Measurements from ENCODE around the gene FOXJ2. TPM values are rescaled to one million over a fixed set of nuclear protein-coding genes. Genes with fewer than 3 reads are reported as not detected.

Gene FOXJ2
- total RNA-seq, 4 donors from 2014 or later: 7.4 to 37.7 (median 10.8) TPM

DNA sequence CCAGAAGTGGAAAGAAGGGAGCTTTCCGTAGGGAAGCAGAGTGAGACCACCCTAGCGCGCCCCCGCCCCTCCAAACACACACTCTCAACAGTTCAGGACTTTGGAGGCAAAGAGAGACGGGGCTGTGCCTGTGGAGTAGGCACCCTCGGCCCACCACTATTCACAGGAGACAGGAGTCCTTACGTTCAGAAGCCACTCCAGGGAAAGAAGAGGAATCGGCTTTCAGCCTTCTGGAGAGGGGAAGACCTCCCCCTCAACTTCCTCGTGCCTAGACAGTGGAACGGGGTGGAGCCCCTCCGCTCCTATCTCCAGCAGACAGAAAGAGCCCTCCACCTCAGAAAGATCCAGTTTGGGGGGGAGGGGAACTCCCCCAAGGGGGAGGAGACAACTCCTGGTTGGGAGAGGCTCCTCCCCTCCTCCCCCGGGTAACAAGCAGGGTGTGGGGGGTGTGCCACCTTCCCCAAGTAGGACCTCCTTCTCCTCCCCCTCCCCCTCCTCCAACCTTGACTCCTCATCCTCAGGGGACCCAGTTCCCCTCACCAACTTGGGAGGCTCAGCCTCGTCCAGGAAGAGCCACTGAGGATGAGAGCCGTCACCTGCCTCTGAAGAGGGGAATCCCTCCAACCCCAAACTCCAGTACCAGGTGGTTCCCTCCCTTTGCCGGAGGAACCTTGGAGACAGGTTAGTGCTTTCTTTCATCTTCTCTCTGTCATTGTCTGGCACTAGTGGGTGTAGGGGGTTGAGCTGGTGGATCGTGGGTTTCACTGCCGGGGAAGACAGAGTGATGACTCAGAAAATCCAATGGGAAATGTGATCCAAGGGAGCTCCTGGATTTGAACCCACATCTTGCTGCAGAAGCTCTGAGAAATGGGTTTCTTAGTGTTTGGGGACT is 883 bp downstream of the FOXJ2 start:
- intact Hi-C loops (cut with DNase I; ENCODE audit: low total_unique reads): no loop called here
- H3K4me1 ChIP-seq: peaks cover 0 to 3% of the 10 kb centered on the region in 2 donors

DNA sequence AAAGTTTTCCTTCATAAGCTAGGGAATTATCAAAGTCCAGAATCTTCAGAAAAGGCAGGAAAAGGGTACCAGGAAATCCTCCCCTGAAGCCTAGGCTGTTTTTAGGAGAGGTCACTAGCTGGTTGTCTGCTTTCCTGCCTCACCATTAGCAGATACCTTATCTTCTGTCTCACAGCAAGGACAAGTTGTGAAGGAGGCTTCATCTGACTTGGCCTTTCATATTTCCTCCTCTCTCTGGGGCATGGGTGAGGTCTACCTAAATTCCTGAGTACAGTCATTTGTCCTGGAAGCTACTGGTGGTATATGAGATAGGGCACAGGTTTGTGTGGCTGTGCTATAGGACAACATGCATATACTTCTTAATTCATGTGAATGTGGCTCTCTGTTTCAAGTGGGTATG is 2.3 kb downstream of the FOXJ2 start:
- Histone ChIP-seq H3K9me3 (no peaks in the 10 kb centered on the region), H3K27ac (peak overlapping the region; percentile 97 to 98), H3K4me3 (peak overlapping the region; percentile 80 to 95), H3K27me3 (no peaks in the 10 kb centered on the region), H3K36me3 (no peaks in the 10 kb centered on the region), H3K4me1 (peaks cover 0 to 7% of the 10 kb centered on the region in 2 donors)
- no peak for TF ChIP-seq POLR2A (IDR thresholded peaks at IDR 0.05)
- TF ChIP-seq, protein P1, sequence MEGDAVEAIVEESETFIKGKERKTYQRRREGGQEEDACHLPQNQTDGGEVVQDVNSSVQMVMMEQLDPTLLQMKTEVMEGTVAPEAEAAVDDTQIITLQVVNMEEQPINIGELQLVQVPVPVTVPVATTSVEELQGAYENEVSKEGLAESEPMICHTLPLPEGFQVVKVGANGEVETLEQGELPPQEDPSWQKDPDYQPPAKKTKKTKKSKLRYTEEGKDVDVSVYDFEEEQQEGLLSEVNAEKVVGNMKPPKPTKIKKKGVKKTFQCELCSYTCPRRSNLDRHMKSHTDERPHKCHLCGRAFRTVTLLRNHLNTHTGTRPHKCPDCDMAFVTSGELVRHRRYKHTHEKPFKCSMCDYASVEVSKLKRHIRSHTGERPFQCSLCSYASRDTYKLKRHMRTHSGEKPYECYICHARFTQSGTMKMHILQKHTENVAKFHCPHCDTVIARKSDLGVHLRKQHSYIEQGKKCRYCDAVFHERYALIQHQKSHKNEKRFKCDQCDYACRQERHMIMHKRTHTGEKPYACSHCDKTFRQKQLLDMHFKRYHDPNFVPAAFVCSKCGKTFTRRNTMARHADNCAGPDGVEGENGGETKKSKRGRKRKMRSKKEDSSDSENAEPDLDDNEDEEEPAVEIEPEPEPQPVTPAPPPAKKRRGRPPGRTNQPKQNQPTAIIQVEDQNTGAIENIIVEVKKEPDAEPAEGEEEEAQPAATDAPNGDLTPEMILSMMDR (IDR thresholded peaks at IDR 0.05): no peak
- no peak for DNase-seq
- intact Hi-C loops (cut with DNase I; ENCODE audit: low total_unique reads): no loop called here

More for the DNA sequence above, 883 bp downstream of the FOXJ2 start:
- TF ChIP-seq POLR2A (IDR thresholded peaks at IDR 0.05): peak; percentile 49 to 62
- TF ChIP-seq, protein P1 (IDR thresholded peaks at IDR 0.05): no peak
- no peaks in the 10 kb centered on the region for H3K27me3 ChIP-seq
- peak overlapping the region; percentile 80 to 95 for H3K4me3 ChIP-seq
- H3K9me3 ChIP-seq: no peaks in the 10 kb centered on the region
- DNase-seq: peak; percentile 75 to 81
- H3K36me3 ChIP-seq: no peaks in the 10 kb centered on the region
- H3K27ac ChIP-seq: peak overlapping the region; percentile 97 to 98

DNA sequence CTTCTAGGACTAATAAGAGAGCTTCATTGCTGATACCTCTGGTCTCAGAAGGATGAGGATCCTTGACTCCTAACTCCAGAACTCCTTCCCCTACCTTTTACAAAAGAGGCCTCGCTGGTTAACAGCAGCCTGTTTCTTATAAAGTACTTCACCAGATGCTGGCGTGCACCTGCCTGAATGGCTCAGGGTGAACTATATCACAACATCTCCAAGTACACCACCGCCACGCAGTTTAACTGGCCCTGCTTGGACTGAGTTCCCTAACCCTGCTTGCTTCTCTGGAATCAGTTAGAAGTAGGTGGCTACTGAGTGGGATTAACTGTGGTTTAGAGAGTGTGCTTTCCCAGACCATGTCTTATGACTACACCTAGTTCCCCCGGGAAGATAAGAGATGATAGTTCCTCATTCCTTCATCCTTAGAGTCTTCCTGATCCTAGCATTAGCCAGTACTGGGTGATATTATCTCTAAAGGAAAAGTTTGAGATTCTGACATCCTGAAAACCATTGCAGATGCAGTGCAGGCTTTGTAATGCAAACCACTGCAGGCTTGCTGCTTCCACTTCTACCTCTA is 3.0 kb downstream of the FOXJ2 start:
- intact Hi-C loops (cut with DNase I; ENCODE audit: low total_unique reads): no loop called here
- Histone ChIP-seq H3K27ac (peak overlapping the region in 1 of 2 donors; percentile 97), H3K4me3 (no peak overlapping the region)

DNA sequence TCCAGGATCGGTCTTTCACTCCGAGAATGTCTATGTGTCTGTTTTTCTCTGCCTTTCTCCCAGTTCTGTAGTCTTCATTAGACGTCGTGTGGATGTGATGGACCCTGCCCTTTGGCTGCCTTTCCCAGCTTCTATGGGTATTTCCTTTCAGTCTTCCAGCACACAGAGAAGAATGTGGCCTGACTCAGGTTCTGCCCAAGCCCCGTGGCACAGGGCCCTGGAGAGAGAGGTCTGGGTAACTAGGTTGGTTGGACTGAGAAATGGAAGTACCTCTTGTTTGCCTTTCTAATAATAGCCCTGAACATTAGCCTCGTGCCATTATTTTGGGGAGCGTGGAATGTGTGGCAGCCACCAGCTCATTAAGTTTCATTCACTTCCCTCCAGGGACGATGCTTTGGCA is 3.8 kb downstream of the FOXJ2 start:
- no peak for DNase-seq
- Histone ChIP-seq H3K4me3 (no peak overlapping the region), H3K4me1 (peaks cover 0 to 7% of the 10 kb centered on the region in 2 donors), H3K36me3 (no peaks in the 10 kb centered on the region), H3K9me3 (no peaks in the 10 kb centered on the region), H3K27me3 (no peaks in the 10 kb centered on the region), H3K27ac (no peak overlapping the region)
- intact Hi-C loops (cut with DNase I; ENCODE audit: low total_unique reads): no loop called here
- TF ChIP-seq, protein P1 (IDR thresholded peaks at IDR 0.05): no peak
- TF ChIP-seq POLR2A (IDR thresholded peaks at IDR 0.05): no peak

More for the DNA sequence above, 3.0 kb downstream of the FOXJ2 start:
- Histone ChIP-seq H3K27me3 (no peaks in the 10 kb centered on the region), H3K9me3 (no peaks in the 10 kb centered on the region), H3K4me1 (peaks cover 0 to 7% of the 10 kb centered on the region in 2 donors), H3K36me3 (no peaks in the 10 kb centered on the region)
- TF ChIP-seq, protein P1 (IDR thresholded peaks at IDR 0.05): no peak
- no peak for TF ChIP-seq POLR2A (IDR thresholded peaks at IDR 0.05)
- no peak for DNase-seq

All from uterus (tissue), 4 donors.